GM12878 (cell line): ENCODE results near the gene ZNF444. TPM values are rescaled to one million over a fixed set of nuclear protein-coding genes. Genes with fewer than 3 reads are reported as not detected.

ENCODE experiments used
- ATAC-seq: fragments of 200-7000 bp; cut with Tn5 transposase; 3 replicates; pipeline ENCODE4 v1.9.1; 2020; ENCODE audit warnings: mild to moderate bottlenecking, moderate library complexity
- BruUV-seq: library from RNA; stranded (reverse); fragments of 400-500 nt; replicated peaks from 2 replicates; lab custom pipeline; 2021; lab: Mats Ljungman, UMichigan
- CTCF ChIA-PET: fragments of 300-600 bp; sonication (Branson Sonifier 250); formaldehyde crosslinking; extraction: SDS; loops from one replicate; lab custom pipeline; 2021; ENCODE audit warnings: inconsistent platforms; lab: Yijun Ruan, JAX
- POLR2A ChIA-PET: fragments of 350-600 bp; formaldehyde crosslinking; extraction: SDS; loops from one replicate; lab custom pipeline; 2021; ENCODE audit warnings: inconsistent platforms; lab: Charles Lee
- RAD21 ChIA-PET: fragments of 300-600 bp; sonication (Branson Sonifier 250); formaldehyde crosslinking; loops from one replicate; lab custom pipeline; 2023; ENCODE audit warnings: antibody characterized with exemption; ENCODE audit not compliant: unreplicated experiment; lab: Charles Lee
- SMC1A ChIA-PET: fragments of 300-600 bp; sonication (Branson Sonifier 250); formaldehyde crosslinking; loops from one replicate; lab custom pipeline; 2023; ENCODE audit not compliant: unreplicated experiment, uncharacterized antibody; lab: Charles Lee
- DNase-seq: peaks from one replicate; pipeline ENCODE4 v3.0.0-alpha.2; 2011; ENCODE audit warnings: low read depth, low spot score
- FAIRE-seq: peaks from 3 replicates; lab custom pipeline; 2011; peaks lifted over from hg19 to GRCh38; lab: Jason Lieb, UNC
- H2AFZ ChIP-seq: 2 replicates; pipeline ENCODE4 v1.6.0; 2011; ENCODE audit warnings: low read depth, low read length, control low read depth; ENCODE audit not compliant: control insufficient read depth
- H3K27ac ChIP-seq: 2 replicates; pipeline ENCODE4 v1.5.1; 2011; ENCODE audit warnings: control low read depth; ENCODE audit not compliant: control insufficient read depth, insufficient read depth
- H3K27me3 ChIP-seq, 2 experiments: replicated peaks in 1 of 2; 2 replicates each; pipeline versions ENCODE4 v1.6.0 to v1.6.1; 2011; ENCODE audit warnings: low read length in 1 of 2; ENCODE audit not compliant: control insufficient read depth in 2 of 2, insufficient read depth in 2 of 2
- H3K36me3 ChIP-seq, 2 experiments: 2 replicates each; pipeline ENCODE4 v1.5.1; 2011; ENCODE audit warnings: low read length in 1 of 2; ENCODE audit not compliant: control insufficient read depth in 2 of 2, insufficient read depth in 2 of 2
- H3K4me1 ChIP-seq: 2 replicates; pipeline ENCODE4 v1.6.1; 2011; ENCODE audit warnings: mild to moderate bottlenecking, low read length, moderate library complexity, mixed read lengths; ENCODE audit not compliant: control insufficient read depth, insufficient read depth
- H3K4me2 ChIP-seq: 2 replicates; pipeline ENCODE4 v1.6.0; 2011; ENCODE audit warnings: control low read depth; ENCODE audit not compliant: control insufficient read depth, insufficient read depth
- H3K4me3 ChIP-seq: fragments of 200-600 bp; sonication (generic); 2 replicates; pipeline ENCODE4 v1.5.1; 2016
- H3K79me2 ChIP-seq: 2 replicates; pipeline ENCODE4 v1.6.0; 2011; ENCODE audit warnings: low read length; ENCODE audit not compliant: control insufficient read depth, insufficient read depth
- H3K9ac ChIP-seq: 2 replicates; pipeline ENCODE4 v1.8.0; 2011; ENCODE audit warnings: low read length, control low read depth, mixed read lengths; ENCODE audit not compliant: control insufficient read depth, insufficient read depth
- H3K9me3 ChIP-seq: replicated peaks from 3 replicates; pipeline ENCODE4 v1.5.1; 2011; ENCODE audit warnings: mild to moderate bottlenecking, low read length; ENCODE audit not compliant: control insufficient read depth, insufficient read depth
- H4K20me1 ChIP-seq: 2 replicates; pipeline ENCODE4 v1.6.0; 2011; ENCODE audit not compliant: control insufficient read depth, insufficient read depth
- EZH2 ChIP-seq: IDR thresholded peaks from 2 replicates; pipeline ENCODE4 v1.6.1; 2012; ENCODE audit warnings: low read depth, mild to moderate bottlenecking, control low read depth, inconsistent platforms, low read length, borderline replicate concordance; ENCODE audit not compliant: control insufficient read depth
- FOXM1 ChIP-seq: IDR thresholded peaks from 2 replicates; pipeline ENCODE4 v1.6.1; 2012; ENCODE audit warnings: low read depth, mild to moderate bottlenecking, inconsistent platforms, low read length, moderate library complexity
- IKZF1 ChIP-seq: fragments of 450-650 bp; conservative IDR thresholded peaks from 2 replicates; pipeline ENCODE4 v1.6.1; 2017; ENCODE audit warnings: antibody characterized with exemption, mild to moderate bottlenecking
- KLF5 ChIP-seq: fragments of 450-650 bp; IDR thresholded peaks from 2 replicates; pipeline ENCODE4 v1.6.1; 2014; ENCODE audit warnings: mild to moderate bottlenecking; ENCODE audit not compliant: partially characterized antibody
- MXI1 ChIP-seq: fragments of 150-350 bp; IDR thresholded peaks from 2 replicates; pipeline ENCODE4 v1.6.1; 2011; ENCODE audit warnings: low read depth, mild to moderate bottlenecking, inconsistent platforms, low read length, improper control_type of control experiment
- NFYA ChIP-seq: IDR thresholded peaks from 2 replicates; pipeline ENCODE4 v1.6.1; 2011; ENCODE audit warnings: low read depth, mild to moderate bottlenecking, low read length, improper control_type of control experiment, borderline replicate concordance
- PML ChIP-seq: IDR thresholded peaks from 2 replicates; pipeline ENCODE4 v1.6.1; 2012; ENCODE audit warnings: low read length, inconsistent platforms
- SMARCA5 ChIP-seq: fragments of 450-650 bp; IDR thresholded peaks from 2 replicates; pipeline ENCODE4 v1.6.1; 2017; ENCODE audit warnings: mild to moderate bottlenecking
- SP1 ChIP-seq: IDR thresholded peaks from one replicate; pipeline ENCODE4 v1.6.1; 2011; ENCODE audit warnings: low read depth, low read length
- SREBF1 ChIP-seq: IDR thresholded peaks from 2 replicates; pipeline ENCODE4 v1.6.1; 2012; ENCODE audit warnings: mild to moderate bottlenecking, low read length
- SUZ12 ChIP-seq: fragments of 200-600 bp; sonication (generic); IDR thresholded peaks from one replicate; pipeline ENCODE4 v1.6.1; 2018; ENCODE audit warnings: antibody characterized with exemption, mild to moderate bottlenecking; ENCODE audit not compliant: unreplicated experiment
- WGBS: methylation state at CpG from one replicate; pipeline ENCODE4 v1.1.6; 2016; ENCODE audit warnings: low lambda C conversion rate; ENCODE audit not compliant: insufficient replicate concordance, insufficient coverage; ENCODE audit errors: missing lambda C conversion rate; 5-methylcytosine and 5-hydroxymethylcytosine counted together
- in situ Hi-C: fragments of 300-500 bp; cut with MboI; formaldehyde crosslinking; loops from 9 replicates; pipeline ENCODE4 v1.14.3; 2018; ENCODE audit warnings: mixed read lengths
- intact Hi-C: fragments of 100-400 bp; cut with micrococcal nuclease; formaldehyde crosslinking; loops from one replicate; pipeline ENCODE4 v1.14.2; 2022; ENCODE audit not compliant: unreplicated experiment
- polyA plus RNA-seq, 11 experiments: library from polyadenylated mRNA; depleted of rRNA in 4 of 11; unstranded in 6 of 11; stranded (reverse) in 5 of 11; fragments of >200 nt; fragmentation: Nextera tagmentation in 4 of 11; fragmentation: Illumina TruSeq in 1 of 11; extraction: Ambion mirVana in 4 of 11; extraction: Trizol in 1 of 11; gene quantifications; 1 replicate in 1 of 11; 2 replicates in 10 of 11; pipeline versions ENCODE4 v1.2.1 to v1.2.3, GENCODE V29; 2011 to 2016; ENCODE audit warnings: inconsistent platforms in 2 of 11, missing spikeins in 2 of 11, low read depth in 1 of 11
- total RNA-seq, 4 experiments: library from RNA; depleted of rRNA in 3 of 4; stranded (reverse); fragments of >200 nt in 3 of 4; fragmentation: Illumina TruSeq in 1 of 4; extraction: Trizol in 1 of 4; gene quantifications; 2 replicates each; pipeline versions ENCODE4 v1.2.1 to v1.2.3, GENCODE V29; 2013 to 2021
- TF ChIP-seq, protein P1 (sequence below): fragments of 450-650 bp; conservative IDR thresholded peaks from 2 replicates; pipeline ENCODE4 v1.6.1; 2017; ENCODE audit warnings: mild to moderate bottlenecking, moderate library complexity
- TF ChIP-seq, protein P2 (sequence below): fragments of 450-650 bp; IDR thresholded peaks from 2 replicates; pipeline ENCODE4 v1.6.1; 2016; ENCODE audit warnings: mild to moderate bottlenecking, moderate library complexity, borderline replicate concordance

The ZNF444 gene
- total and polyA plus RNA-seq, 10 of the 15 experiments (the other 5 are each of a cell fraction or from before 2014, with no cell fraction given): 0.45 to 28.2 (median 11.6) TPM

- H3K9ac ChIP-seq: no peak overlapping the region
- DNase-seq (no peak), ATAC-seq (no peak), FAIRE-seq (no peak)
- no TSS peak for BruUV-seq
- WGBS: 98% methylated on average over 59 of the region's 69 CpGs
- no peaks in the 10 kb centered on the region for H3K9me3 ChIP-seq
- H3K4me3 ChIP-seq: no peak overlapping the region
- TF ChIP-seq FOXM1 (no peak), MXI1 (no peak), SUZ12 (no peak), SREBF1 (no peak), EZH2 (no peak), KLF5 (no peak), PML (no peak), IKZF1 (no peak)
- no peak overlapping the region for H3K27ac ChIP-seq
- intact Hi-C loops: no loop called here
- no peak overlapping the region for H2AFZ ChIP-seq
- no peaks in the 10 kb centered on the region for H4K20me1 ChIP-seq
- in situ Hi-C loops: no loop called here
- no peak overlapping the region for H3K4me2 ChIP-seq
- ChIA-PET CTCF (no interaction called here), SMC1A (no interaction called here), POLR2A (no interaction called here), RAD21 (no interaction called here)
- no peaks in the 10 kb centered on the region for H3K27me3 ChIP-seq
- no peaks in the 10 kb centered on the region for H3K79me2 ChIP-seq
- H3K4me1 ChIP-seq: no peaks in the 10 kb centered on the region
- peaks cover 8 to 9% of the 10 kb centered on the region in 2 experiments; a peak in 3 of 4 replicates for H3K36me3 ChIP-seq
Observed at GRCh38 chr19:56159622-56160271, 18.7 kb downstream of the ZNF444 start.

- Histone ChIP-seq H3K27ac (no peak overlapping the region), H3K36me3 (peaks cover 0 to 2% of the 10 kb centered on the region in 2 experiments; a peak in 3 of 4 replicates), H3K27me3 (no peaks in the 10 kb centered on the region), H3K4me2 (no peak overlapping the region), H3K9me3 (no peaks in the 10 kb centered on the region), H3K4me1 (no peaks in the 10 kb centered on the region), H3K9ac (no peak overlapping the region), H2AFZ (no peak overlapping the region), H3K79me2 (no peaks in the 10 kb centered on the region), H3K4me3 (no peak overlapping the region), H4K20me1 (no peaks in the 10 kb centered on the region)
- ChIA-PET RAD21 (no interaction called here), CTCF (interaction anchor here (1.2 kb wide), 1 partner anchor 95 kb away, joined by 4 read pairs; no protein-coding TSS in a partner anchor), POLR2A (no interaction called here), SMC1A (no interaction called here)
- in situ Hi-C loops (no loop called here), intact Hi-C loops (no loop called here)
- WGBS: 87% methylated on average over 10 of the region's 11 CpGs
- ATAC-seq (no peak), DNase-seq (no peak), FAIRE-seq (no peak)
- BruUV-seq: no TSS peak
- TF ChIP-seq NFYA (no peak), SP1 (no peak), SMARCA5 (no peak)
- TF ChIP-seq, protein P1, sequence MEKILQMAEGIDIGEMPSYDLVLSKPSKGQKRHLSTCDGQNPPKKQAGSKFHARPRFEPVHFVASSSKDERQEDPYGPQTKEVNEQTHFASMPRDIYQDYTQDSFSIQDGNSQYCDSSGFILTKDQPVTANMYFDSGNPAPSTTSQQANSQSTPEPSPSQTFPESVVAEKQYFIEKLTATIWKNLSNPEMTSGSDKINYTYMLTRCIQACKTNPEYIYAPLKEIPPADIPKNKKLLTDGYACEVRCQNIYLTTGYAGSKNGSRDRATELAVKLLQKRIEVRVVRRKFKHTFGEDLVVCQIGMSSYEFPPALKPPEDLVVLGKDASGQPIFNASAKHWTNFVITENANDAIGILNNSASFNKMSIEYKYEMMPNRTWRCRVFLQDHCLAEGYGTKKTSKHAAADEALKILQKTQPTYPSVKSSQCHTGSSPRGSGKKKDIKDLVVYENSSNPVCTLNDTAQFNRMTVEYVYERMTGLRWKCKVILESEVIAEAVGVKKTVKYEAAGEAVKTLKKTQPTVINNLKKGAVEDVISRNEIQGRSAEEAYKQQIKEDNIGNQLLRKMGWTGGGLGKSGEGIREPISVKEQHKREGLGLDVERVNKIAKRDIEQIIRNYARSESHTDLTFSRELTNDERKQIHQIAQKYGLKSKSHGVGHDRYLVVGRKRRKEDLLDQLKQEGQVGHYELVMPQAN: no peak
- TF ChIP-seq, protein P2, sequence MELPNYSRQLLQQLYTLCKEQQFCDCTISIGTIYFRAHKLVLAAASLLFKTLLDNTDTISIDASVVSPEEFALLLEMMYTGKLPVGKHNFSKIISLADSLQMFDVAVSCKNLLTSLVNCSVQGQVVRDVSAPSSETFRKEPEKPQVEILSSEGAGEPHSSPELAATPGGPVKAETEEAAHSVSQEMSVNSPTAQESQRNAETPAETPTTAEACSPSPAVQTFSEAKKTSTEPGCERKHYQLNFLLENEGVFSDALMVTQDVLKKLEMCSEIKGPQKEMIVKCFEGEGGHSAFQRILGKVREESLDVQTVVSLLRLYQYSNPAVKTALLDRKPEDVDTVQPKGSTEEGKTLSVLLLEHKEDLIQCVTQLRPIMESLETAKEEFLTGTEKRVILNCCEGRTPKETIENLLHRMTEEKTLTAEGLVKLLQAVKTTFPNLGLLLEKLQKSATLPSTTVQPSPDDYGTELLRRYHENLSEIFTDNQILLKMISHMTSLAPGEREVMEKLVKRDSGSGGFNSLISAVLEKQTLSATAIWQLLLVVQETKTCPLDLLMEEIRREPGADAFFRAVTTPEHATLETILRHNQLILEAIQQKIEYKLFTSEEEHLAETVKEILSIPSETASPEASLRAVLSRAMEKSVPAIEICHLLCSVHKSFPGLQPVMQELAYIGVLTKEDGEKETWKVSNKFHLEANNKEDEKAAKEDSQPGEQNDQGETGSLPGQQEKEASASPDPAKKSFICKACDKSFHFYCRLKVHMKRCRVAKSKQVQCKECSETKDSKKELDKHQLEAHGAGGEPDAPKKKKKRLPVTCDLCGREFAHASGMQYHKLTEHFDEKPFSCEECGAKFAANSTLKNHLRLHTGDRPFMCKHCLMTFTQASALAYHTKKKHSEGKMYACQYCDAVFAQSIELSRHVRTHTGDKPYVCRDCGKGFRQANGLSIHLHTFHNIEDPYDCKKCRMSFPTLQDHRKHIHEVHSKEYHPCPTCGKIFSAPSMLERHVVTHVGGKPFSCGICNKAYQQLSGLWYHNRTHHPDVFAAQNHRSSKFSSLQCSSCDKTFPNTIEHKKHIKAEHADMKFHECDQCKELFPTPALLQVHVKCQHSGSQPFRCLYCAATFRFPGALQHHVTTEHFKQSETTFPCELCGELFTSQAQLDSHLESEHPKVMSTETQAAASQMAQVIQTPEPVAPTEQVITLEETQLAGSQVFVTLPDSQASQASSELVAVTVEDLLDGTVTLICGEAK: no peak
Observed at GRCh38 chr19:56161534-56161933, 20.4 kb downstream of the ZNF444 start.
